IMR-90 (cell line): ENCODE measurements around the gene CD84. TPM values are rescaled to one million over a fixed set of nuclear protein-coding genes. Genes with fewer than 3 reads are reported as not detected.

Experiments used
- ATAC-seq: fragments of 200-7000 bp; cut with Tn5 transposase; 2 replicates; pipeline ENCODE4 v1.9.1; 2020; ENCODE audit warnings: low read depth, mild to moderate bottlenecking, moderate library complexity
- BruUV-seq: library from RNA; stranded (reverse); fragments of 400-500 nt; replicated peaks from 2 replicates; lab custom pipeline; 2021; lab: Mats Ljungman, UMichigan
- CTCF ChIA-PET: fragments of 300-600 bp; formaldehyde crosslinking; extraction: SDS; loops from one replicate; lab custom pipeline; 2021; ENCODE audit warnings: antibody characterized with exemption; lab: Yijun Ruan, JAX
- POLR2A ChIA-PET: fragments of 300-600 bp; sonication (Branson Sonifier 250); formaldehyde crosslinking; loops from one replicate; lab custom pipeline; 2022; ENCODE audit warnings: antibody characterized with exemption; ENCODE audit not compliant: unreplicated experiment; lab: Charles Lee
- DNase-seq: peaks from one replicate; pipeline ENCODE4 v3.0.0; 2013
- H2AFZ ChIP-seq: replicated peaks from 2 replicates; pipeline ENCODE3; 2013; ENCODE audit warnings: low read length, mild to moderate bottlenecking; ENCODE audit not compliant: poor library complexity
- H2AK5ac ChIP-seq: 2 replicates; pipeline ENCODE4 v1.6.1; 2013; ENCODE audit warnings: low read depth, low read length, inconsistent platforms
- H2AK9ac ChIP-seq: replicated peaks from 2 replicates; pipeline ENCODE3; 2013; ENCODE audit warnings: mild to moderate bottlenecking, low read depth, low read length, moderate library complexity; ENCODE audit not compliant: poor library complexity
- H2BK120ac ChIP-seq: 2 replicates; pipeline ENCODE4 v1.6.1; 2013; ENCODE audit warnings: low read depth, low read length, inconsistent platforms
- H2BK15ac ChIP-seq: 3 replicates; pipeline ENCODE4 v1.6.1; 2013; ENCODE audit warnings: low read depth, low read length, inconsistent platforms
- H2BK20ac ChIP-seq: 2 replicates; pipeline ENCODE4 v1.6.1; 2013; ENCODE audit warnings: low read depth, mild to moderate bottlenecking, inconsistent platforms, low read length, moderate library complexity
- H2BK5ac ChIP-seq: 2 replicates; pipeline ENCODE4 v1.6.1; 2013; ENCODE audit warnings: mild to moderate bottlenecking, low read depth, low read length, inconsistent platforms; ENCODE audit not compliant: poor library complexity, severe bottlenecking
- H3K14ac ChIP-seq: replicated peaks from 2 replicates; pipeline ENCODE4 v1.6.1; 2013; ENCODE audit warnings: low read depth, low read length, inconsistent platforms
- H3K18ac ChIP-seq: 2 replicates; pipeline ENCODE4 v1.6.1; 2013; ENCODE audit warnings: low read depth, low read length, control low read depth
- H3K23ac ChIP-seq: 2 replicates; pipeline ENCODE4 v1.6.1; 2013; ENCODE audit warnings: low read depth, low read length, inconsistent platforms
- H3K27ac ChIP-seq: 2 replicates; pipeline ENCODE4 v1.5.1; 2013; ENCODE audit warnings: mild to moderate bottlenecking, control low read depth, low read length; ENCODE audit not compliant: insufficient read depth
- H3K27me3 ChIP-seq: 2 replicates; pipeline ENCODE4 v1.6.1; 2013; ENCODE audit warnings: low read length; ENCODE audit not compliant: control insufficient read depth, insufficient read depth
- H3K36me3 ChIP-seq: 2 replicates; pipeline ENCODE4 v1.6.1; 2013; ENCODE audit warnings: low read length, mixed read lengths; ENCODE audit not compliant: control insufficient read depth, insufficient read depth
- H3K4ac ChIP-seq: 2 replicates; pipeline ENCODE4 v1.6.1; 2013; ENCODE audit warnings: low read depth, low read length, inconsistent platforms
- H3K4me1 ChIP-seq: 2 replicates; pipeline ENCODE4 v1.6.1; 2013; ENCODE audit warnings: low read length, mixed read lengths; ENCODE audit not compliant: control insufficient read depth, insufficient read depth
- H3K4me2 ChIP-seq: 2 replicates; pipeline ENCODE4 v1.6.1; 2013; ENCODE audit warnings: low read depth, mild to moderate bottlenecking, control low read depth, low read length, moderate library complexity
- H3K4me3 ChIP-seq: 2 replicates; pipeline ENCODE4 v1.5.1; 2013; ENCODE audit warnings: low read depth, mild to moderate bottlenecking, control low read depth, low read length, moderate library complexity; ENCODE audit not compliant: insufficient read depth
- H3K56ac ChIP-seq: 2 replicates; pipeline ENCODE4 v1.6.1; 2013; ENCODE audit warnings: low read length, inconsistent platforms; ENCODE audit not compliant: insufficient read depth; ENCODE audit errors: extremely low read depth
- H3K79me1 ChIP-seq, 2 experiments: 2 replicates each; pipeline ENCODE4 v1.6.1; 2013; ENCODE audit warnings: low read length in 2 of 2, inconsistent platforms in 1 of 2, low read depth in 1 of 2
- H3K9ac ChIP-seq: 2 replicates; pipeline ENCODE4 v1.6.1; 2013; ENCODE audit warnings: low read depth, low read length, control low read depth
- H3K9me1 ChIP-seq: 2 replicates; pipeline ENCODE4 v1.6.1; 2013; ENCODE audit warnings: low read length, inconsistent platforms; ENCODE audit not compliant: insufficient read depth
- H3K9me3 ChIP-seq: 2 replicates; pipeline ENCODE4 v1.6.1; 2013; ENCODE audit warnings: low read length; ENCODE audit not compliant: control insufficient read depth, insufficient read depth
- H4K20me1 ChIP-seq: 2 replicates; pipeline ENCODE4 v1.6.1; 2013; ENCODE audit warnings: low read length, inconsistent platforms; ENCODE audit not compliant: insufficient read depth
- H4K5ac ChIP-seq: 2 replicates; pipeline ENCODE4 v1.6.1; 2013; ENCODE audit warnings: mild to moderate bottlenecking, low read depth, low read length, control low read depth
- H4K8ac ChIP-seq, 2 experiments: 2 replicates each; pipeline ENCODE4 v1.6.1; 2013; ENCODE audit warnings: low read depth in 2 of 2, low read length in 2 of 2, control low read depth in 1 of 2, inconsistent platforms in 1 of 2
- H4K91ac ChIP-seq: 2 replicates; pipeline ENCODE4 v1.6.1; 2013; ENCODE audit warnings: low read depth, low read length, inconsistent platforms; ENCODE audit not compliant: insufficient read depth
- BHLHE40 ChIP-seq: fragments of 150-350 bp; IDR thresholded peaks from 2 replicates; pipeline ENCODE4 v1.6.1; 2016; ENCODE audit warnings: mild to moderate bottlenecking, low read depth, low read length
- CEBPB ChIP-seq: IDR thresholded peaks from 2 replicates; pipeline ENCODE4 v1.6.1; 2012; ENCODE audit warnings: low read depth, low read length, improper control_type of control experiment
- CHD1 ChIP-seq: IDR thresholded peaks from 2 replicates; pipeline ENCODE4 v1.6.1; 2012; ENCODE audit warnings: low read depth, low read length, improper control_type of control experiment
- CTCF ChIP-seq: conservative IDR thresholded peaks from 2 replicates; pipeline ENCODE4 v1.5.1; 2012; ENCODE audit warnings: mild to moderate bottlenecking, low read depth, low read length, improper control_type of control experiment
- ELK1 ChIP-seq: fragments of 150-350 bp; IDR thresholded peaks from 2 replicates; pipeline ENCODE4 v1.6.1; 2016; ENCODE audit warnings: low read depth, mild to moderate bottlenecking, low read length, moderate library complexity, borderline replicate concordance
- FOS ChIP-seq: fragments of 150-350 bp; IDR thresholded peaks from 2 replicates; pipeline ENCODE4 v1.6.1; 2016; ENCODE audit warnings: low read depth, low read length
- MAFK ChIP-seq: IDR thresholded peaks from 2 replicates; pipeline ENCODE4 v1.6.1; 2012; ENCODE audit warnings: low read depth, low read length, improper control_type of control experiment
- MAZ ChIP-seq: IDR thresholded peaks from 2 replicates; pipeline ENCODE4 v1.6.1; 2012; ENCODE audit warnings: low read depth, mild to moderate bottlenecking, low read length, improper control_type of control experiment, moderate library complexity, borderline replicate concordance
- MXI1 ChIP-seq: IDR thresholded peaks from 2 replicates; pipeline ENCODE4 v1.6.1; 2012; ENCODE audit warnings: low read depth, mild to moderate bottlenecking, low read length, moderate library complexity, borderline replicate concordance
- NFE2L2 ChIP-seq: fragments of 150-350 bp; IDR thresholded peaks from 2 replicates; pipeline ENCODE4 v1.6.1; 2016; ENCODE audit warnings: low read depth, mild to moderate bottlenecking, low read length
- POLR2A ChIP-seq: IDR thresholded peaks from 2 replicates; pipeline ENCODE4 v1.6.1; 2012; ENCODE audit warnings: mild to moderate bottlenecking, low read depth, low read length
- RAD21 ChIP-seq: IDR thresholded peaks from 2 replicates; pipeline ENCODE4 v1.6.1; 2012; ENCODE audit warnings: low read length, improper control_type of control experiment
- RCOR1 ChIP-seq: IDR thresholded peaks from 2 replicates; pipeline ENCODE4 v1.6.1; 2012; ENCODE audit warnings: mild to moderate bottlenecking, low read length, improper control_type of control experiment; ENCODE audit not compliant: insufficient replicate concordance
- RFX5 ChIP-seq: IDR thresholded peaks from 2 replicates; pipeline ENCODE4 v1.8.0; 2012; ENCODE audit warnings: low read depth, mild to moderate bottlenecking, low read length, moderate library complexity
- SMC3 ChIP-seq: fragments of 150-350 bp; IDR thresholded peaks from 2 replicates; pipeline ENCODE4 v1.6.1; 2016; ENCODE audit warnings: low read depth, mild to moderate bottlenecking, antibody characterized with exemption, low read length, moderate library complexity
- USF2 ChIP-seq: fragments of 150-350 bp; IDR thresholded peaks from 2 replicates; pipeline ENCODE4 v1.6.1; 2017; ENCODE audit warnings: mild to moderate bottlenecking, antibody characterized with exemption, low read length, low read depth
- dilution Hi-C: fragments of 300-500 bp; cut with HindIII; formaldehyde crosslinking; loops from one replicate; pipeline ENCODE4 v1.14.3; 2018; ENCODE audit warnings: low sequenced_read_pairs; ENCODE audit not compliant: unreplicated experiment
- in situ Hi-C: fragments of 300-500 bp; cut with MboI; formaldehyde crosslinking; loops from 3 replicates; pipeline ENCODE4 v1.14.3; 2019; ENCODE audit warnings: low sequenced_read_pairs, inconsistent platforms, mixed read lengths
- intact Hi-C: fragments of 100-400 bp; cut with micrococcal nuclease; formaldehyde crosslinking; loops from 2 replicates; pipeline ENCODE4 v1.10.0; 2022
- polyA plus RNA-seq, 3 experiments: library from polyadenylated mRNA; depleted of rRNA; stranded (reverse); fragments of >200 nt; gene quantifications; 2 replicates each; pipeline ENCODE4 v1.2.3, GENCODE V29; 2012; ENCODE audit warnings: low replicate concordance in 1 of 3
- total RNA-seq: library from RNA; depleted of rRNA; stranded (reverse); fragments of >200 nt; gene quantifications from 2 replicates; pipeline ENCODE4 v1.2.3, GENCODE V29; 2012

The CD84 gene
- total and polyA plus RNA-seq, 2 of the 4 experiments (the other 2 are of a cell fraction) = not detected

GRCh38 chr1:160608941-160609340 lies 29.6 kb upstream of the CD84 start:
- no peak for DNase-seq
- Histone ChIP-seq H2AK5ac (no peak overlapping the region), H4K91ac (no peak overlapping the region), H3K27me3 (no peaks in the 10 kb centered on the region; the same call in 1 of the 2 replicates), H3K23ac (no peak overlapping the region), H3K4ac (no peak overlapping the region), H3K18ac (no peak overlapping the region), H3K36me3 (no peaks in the 10 kb centered on the region), H2BK20ac (no peak overlapping the region), H2BK120ac (no peak overlapping the region), H4K5ac (no peak overlapping the region), H3K9me1 (no peaks in the 10 kb centered on the region), H4K20me1 (no peaks in the 10 kb centered on the region), H4K8ac (no peak overlapping the region), H2BK15ac (no peak overlapping the region), H3K27ac (no peak overlapping the region), H3K9ac (no peak overlapping the region), H2AK9ac (no peak overlapping the region), H2BK5ac (no peak overlapping the region), H3K79me1 (no peaks in the 10 kb centered on the region), H3K9me3 (no peaks in the 10 kb centered on the region), H3K14ac (no peak overlapping the region), H3K4me2 (no peak overlapping the region), H3K56ac (no peak overlapping the region), H2AFZ (no peak overlapping the region), H3K4me1 (no peaks in the 10 kb centered on the region), H3K4me3 (no peak overlapping the region)
- dilution Hi-C loops (no loop called here), intact Hi-C loops (no loop called here), in situ Hi-C loops (loop anchor here (5.0 to 25.0 kb wide), 2 partner anchors 182 to 422 kb away; partner anchors contain the start of gene CASQ1)
- ChIA-PET CTCF (no interaction called here), POLR2A (no interaction called here)
- no peak for ATAC-seq
- TF ChIP-seq BHLHE40 = no peak
- no peak for TF ChIP-seq MAFK
- TF ChIP-seq CTCF = no peak
- no peak for TF ChIP-seq CEBPB
- TF ChIP-seq CHD1 = no peak
- no peak for TF ChIP-seq POLR2A
- TF ChIP-seq FOS = no peak
- TF ChIP-seq MAZ = no peak
- no peak for TF ChIP-seq USF2
- TF ChIP-seq RAD21 = no peak
- no peak for TF ChIP-seq RFX5
- TF ChIP-seq RCOR1 = no peak
- TF ChIP-seq ELK1 = no peak
- no peak for TF ChIP-seq SMC3
- no peak for TF ChIP-seq MXI1
- TF ChIP-seq NFE2L2 = no peak
- BruUV-seq = no TSS peak
